Calu3 (cell line): ENCODE data around the gene WDCP. TPM values are rescaled to one million over a fixed set of nuclear protein-coding genes. Genes with fewer than 3 reads are reported as not detected.
"Not testable (repeated sequence)": the region's sequence is repeated elsewhere in the genome, so short reads cannot be mapped to it uniquely, and the experiment has no call there.

ENCODE experiments used
- BruUV-seq: library from RNA; stranded (reverse); fragments of 400-500 nt; replicated peaks from 2 replicates; lab custom pipeline; 2021; lab: Mats Ljungman, UMichigan
- CTCF ChIA-PET: fragments of 300-600 bp; sonication (Branson Sonifier 250); formaldehyde crosslinking; loops from one replicate; lab custom pipeline; 2022; ENCODE audit warnings: antibody characterized with exemption; lab: Charles Lee
- DNase-seq: peaks from one replicate; pipeline ENCODE4 v3.0.0; 2022
- H3K27ac Mint-ChIP-seq: one replicate; pipeline ENCODE4 v1.8.0; 2022; ENCODE audit warnings: mixed read lengths; ENCODE audit not compliant: unreplicated experiment
- H3K27me3 Mint-ChIP-seq: one replicate; pipeline ENCODE4 v1.8.0; 2022; ENCODE audit warnings: mixed read lengths; ENCODE audit not compliant: unreplicated experiment
- H3K36me3 Mint-ChIP-seq: one replicate; pipeline ENCODE4 v1.8.0; 2022; ENCODE audit warnings: mild to moderate bottlenecking, moderate library complexity, mixed read lengths; ENCODE audit not compliant: insufficient read depth, unreplicated experiment
- H3K4me1 Mint-ChIP-seq: one replicate; pipeline ENCODE4 v1.8.0; 2022; ENCODE audit warnings: mild to moderate bottlenecking, low read depth, mixed read lengths; ENCODE audit not compliant: unreplicated experiment
- H3K4me3 Mint-ChIP-seq: one replicate; pipeline ENCODE4 v1.8.0; 2022; ENCODE audit warnings: mild to moderate bottlenecking, low read depth, moderate library complexity, mixed read lengths; ENCODE audit not compliant: unreplicated experiment
- H3K9me3 Mint-ChIP-seq: one replicate; pipeline ENCODE4 v1.8.0; 2022; ENCODE audit warnings: low read depth, mixed read lengths; ENCODE audit not compliant: unreplicated experiment
- CTCF ChIP-seq: fragments of 200-600 bp; IDR thresholded peaks from one replicate; pipeline ENCODE4 v1.8.0; 2022; ENCODE audit warnings: antibody characterized with exemption; ENCODE audit not compliant: unreplicated experiment
- intact Hi-C: fragments of 100-400 bp; cut with micrococcal nuclease; formaldehyde crosslinking; loops from one replicate; pipeline ENCODE4 v1.10.0; 2022; ENCODE audit not compliant: unreplicated experiment
- total RNA-seq: library from RNA; stranded (reverse); gene quantifications from 2 replicates; pipeline ENCODE4 v1.2.3, GENCODE V29; 2022

WDCP gene
- total RNA-seq, 1 experiment from 2014 or later: 17.2 TPM

- no peaks in the 10 kb centered on the region for H3K9me3 Mint-ChIP-seq
- peaks cover 19% of the 10 kb centered on the region for H3K27me3 Mint-ChIP-seq
- DNase-seq: no peak
- no TSS peak for BruUV-seq
- H3K4me3 Mint-ChIP-seq: no peak overlapping the region
- CTCF ChIA-PET: no interaction called here
- TF ChIP-seq CTCF: no peak
- H3K36me3 Mint-ChIP-seq: no peaks in the 10 kb centered on the region
- no peak overlapping the region for H3K27ac Mint-ChIP-seq
- no peaks in the 10 kb centered on the region for H3K4me1 Mint-ChIP-seq
- intact Hi-C loops: no loop called here
These were observed 30.8 kb downstream of the WDCP start for GRCh38 chr2:24016376-24016761.

GRCh38 chr2:24015562-24016375, 31.4 kb downstream of the WDCP start:
- CTCF ChIA-PET: no interaction called here
- Mint-ChIP-seq H3K9me3 (no peaks in the 10 kb centered on the region), H3K4me3 (no peak overlapping the region), H3K27me3 (peaks cover 25% of the 10 kb centered on the region), H3K36me3 (no peaks in the 10 kb centered on the region), H3K4me1 (no peaks in the 10 kb centered on the region), H3K27ac (no peak overlapping the region)
- no TSS peak for BruUV-seq
- DNase-seq: no peak
- intact Hi-C loops: no loop called here
- no peak for TF ChIP-seq CTCF

GRCh38 chr2:24014902-24015301, 32.3 kb downstream of the WDCP start:
- H3K27me3 Mint-ChIP-seq: peaks cover 25% of the 10 kb centered on the region
- H3K4me1 Mint-ChIP-seq, BruUV-seq, H3K27ac Mint-ChIP-seq, H3K36me3 Mint-ChIP-seq, DNase-seq, CTCF ChIA-PET, intact Hi-C loops, H3K4me3 Mint-ChIP-seq, H3K9me3 Mint-ChIP-seq: not testable (repeated sequence)

DNA sequence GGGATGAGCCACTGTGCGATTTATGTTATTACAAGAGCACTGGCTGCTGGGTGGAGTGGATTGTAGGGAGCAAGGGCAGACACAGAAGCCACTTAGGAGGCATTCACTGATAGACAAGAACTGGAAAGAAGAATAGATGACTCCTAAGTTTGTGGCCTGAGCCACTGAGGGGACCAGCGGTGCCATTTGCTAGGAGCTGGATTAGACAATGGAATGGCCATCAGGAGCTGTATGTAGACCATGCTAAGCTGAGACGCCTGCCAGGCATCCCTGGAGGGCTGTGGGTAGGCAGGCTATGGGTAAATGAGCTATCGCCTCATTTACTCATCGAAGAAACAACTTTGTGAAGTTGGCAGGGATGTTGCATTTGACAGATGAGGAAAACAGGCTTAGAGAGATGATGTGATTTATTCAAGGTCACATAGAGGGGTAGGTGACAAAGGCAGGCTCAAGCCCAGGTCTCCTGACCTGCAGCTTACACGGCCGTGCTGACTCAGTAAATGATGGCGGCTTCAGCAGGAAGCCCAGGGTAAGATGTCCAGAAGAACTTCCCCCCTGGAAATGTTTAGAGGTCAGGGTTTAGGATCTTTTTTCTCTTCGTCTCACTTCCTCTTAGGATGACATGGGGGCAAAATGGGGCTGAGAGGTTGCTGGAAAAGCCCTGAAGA, 34.5 kb downstream of the WDCP start:
- CTCF ChIA-PET: no interaction called here
- no TSS peak for BruUV-seq
- no peak overlapping the region for H3K4me3 Mint-ChIP-seq

More for the DNA sequence above, 34.5 kb downstream of the WDCP start:
- H3K36me3 Mint-ChIP-seq: no peaks in the 10 kb centered on the region
- intact Hi-C loops: no loop called here
- TF ChIP-seq CTCF: no peak
- no peak for DNase-seq
- H3K27me3 Mint-ChIP-seq: peaks cover 37% of the 10 kb centered on the region
- peaks cover 9% of the 10 kb centered on the region for H3K4me1 Mint-ChIP-seq
- no peaks in the 10 kb centered on the region for H3K9me3 Mint-ChIP-seq
- no peak overlapping the region for H3K27ac Mint-ChIP-seq
